GM13977 (cell line): ENCODE data around the gene PDK2.

Experiments used
- DNase-seq: peaks from one replicate; pipeline ENCODE4 v3.0.0; 2012; ENCODE audit warnings: low spot score
- CTCF ChIP-seq: IDR thresholded peaks from 2 replicates; pipeline ENCODE4 v1.5.1; 2012; ENCODE audit warnings: mild to moderate bottlenecking, control low read depth; ENCODE audit not compliant: insufficient read depth; ENCODE audit errors: extremely low read depth, missing control alignments
- in situ Hi-C: fragments of 300-500 bp; cut with MboI; formaldehyde crosslinking; loops from one replicate; pipeline ENCODE4 v1.12.0; 2022; ENCODE audit warnings: low sequenced_read_pairs, low pct_unique_long_range_greater_than_20kb, mixed read lengths, inconsistent platforms; ENCODE audit not compliant: unreplicated experiment

Gene PDK2

GRCh38 chr17:50094753-50095619 lies at the start of gene PDK2:
PDK2 (plus strand) TSS chr17:50095351; CDS start chr17:50095436, 85 bp downstream.
- in situ Hi-C loops, result loop anchor here (5.0 kb wide), 1 partner anchor 68 kb away; no protein-coding TSS in a partner anchor
- DNase-seq, result peak; percentile 99
- no peak for TF ChIP-seq CTCF

DNA sequence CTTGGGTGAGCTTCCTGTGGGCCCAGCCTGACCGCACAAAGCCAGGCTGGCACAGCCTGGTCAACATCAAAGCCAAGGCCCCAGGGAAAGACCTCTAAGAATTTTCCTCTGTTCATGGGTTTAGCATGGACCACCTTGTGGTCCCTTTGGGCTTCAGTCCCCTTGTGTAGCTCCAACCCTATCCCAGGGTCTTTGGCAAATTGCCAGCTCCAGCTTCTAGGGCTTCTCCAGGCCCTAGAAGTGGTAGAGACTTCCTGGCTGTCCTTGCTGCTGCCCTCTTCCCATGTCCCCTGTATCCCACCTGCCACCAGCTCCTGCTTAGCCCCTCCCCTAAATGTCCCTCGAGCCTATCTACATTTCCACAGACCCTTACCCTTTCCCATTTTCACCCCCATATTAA lies 49.0 kb upstream of the PDK2 start:
- DNase-seq, result no peak

DNA sequence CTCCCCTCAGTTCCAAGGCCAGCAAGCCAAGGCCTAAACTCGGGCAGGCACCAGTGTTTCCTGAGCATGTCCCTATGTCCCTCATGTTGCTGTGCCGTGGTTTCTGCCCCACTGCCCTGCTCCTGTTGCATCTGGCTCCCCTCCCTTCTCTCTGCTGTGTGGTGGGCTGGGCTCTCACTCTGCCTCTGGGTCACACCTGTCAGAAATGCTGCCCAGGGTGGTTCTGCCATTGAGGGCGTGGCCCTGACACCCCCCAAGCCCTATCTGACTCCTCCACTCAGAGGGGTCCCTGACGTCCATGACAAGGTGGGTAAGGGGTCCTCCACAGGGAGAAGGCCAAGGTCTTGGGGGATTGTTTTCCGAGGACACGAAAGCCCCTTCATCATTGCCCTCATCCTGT lies 48.5 kb upstream of the PDK2 start:
- TF ChIP-seq CTCF, result no peak
- no peak for DNase-seq
- in situ Hi-C loops, result no loop called here

More for the DNA sequence above, 49.0 kb upstream of the PDK2 start:
- in situ Hi-C loops, result no loop called here
- TF ChIP-seq CTCF, result no peak

DNA sequence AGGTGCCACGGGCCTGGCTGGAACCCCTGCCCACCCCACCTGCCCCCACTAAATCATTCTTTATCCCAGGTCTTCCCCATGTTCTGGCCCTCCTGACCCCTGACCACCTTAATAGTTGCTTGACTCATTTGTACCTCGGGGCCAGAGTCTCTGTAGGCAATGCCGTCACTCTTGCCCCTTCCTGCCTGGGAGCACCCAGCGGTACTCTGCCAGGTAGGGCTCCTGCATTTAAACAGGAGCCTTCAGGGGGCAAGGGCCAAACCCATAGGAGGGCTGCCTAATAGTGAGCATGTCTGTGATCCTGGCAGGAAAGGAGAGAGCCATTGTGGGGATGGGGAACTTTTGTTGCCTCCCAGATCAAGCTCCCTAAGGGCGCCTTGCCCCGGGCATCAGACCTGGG lies 48.1 kb upstream of the PDK2 start:
- TF ChIP-seq CTCF, result no peak
- no peak for DNase-seq
- in situ Hi-C loops, result no loop called here

DNA sequence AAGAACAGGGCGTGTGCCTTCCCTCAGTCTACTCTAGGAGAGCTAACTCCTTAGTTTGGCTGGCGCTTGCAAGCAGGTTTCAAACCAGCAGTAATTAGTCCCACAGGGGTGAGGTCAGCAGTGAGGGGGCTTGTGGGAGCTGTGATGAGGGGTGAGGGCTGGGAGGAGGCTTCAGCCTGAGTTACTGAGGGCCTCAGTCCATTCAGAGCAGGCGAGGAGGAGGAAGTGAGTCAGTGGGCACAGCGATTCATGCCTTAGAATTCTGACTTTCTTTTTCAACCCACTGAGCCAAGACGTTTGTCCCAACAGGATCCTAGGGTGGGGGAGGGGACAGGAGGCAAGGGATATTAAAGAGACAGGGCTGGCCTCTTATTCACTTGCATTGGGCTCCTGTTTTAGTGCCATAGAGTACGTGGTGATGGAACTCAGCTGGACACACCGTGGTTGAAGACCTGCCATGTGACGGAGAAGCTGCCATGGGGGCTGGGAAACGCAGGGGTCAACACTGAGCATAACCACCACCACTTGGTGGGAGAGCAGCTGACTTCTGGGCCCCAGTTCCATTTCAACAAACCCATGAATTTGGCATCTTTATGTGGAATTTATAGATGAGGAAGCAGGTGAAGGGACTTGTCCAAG lies 47.5 kb upstream of the PDK2 start:
- TF ChIP-seq CTCF, result no peak
- in situ Hi-C loops, result no loop called here
- no peak for DNase-seq

DNA sequence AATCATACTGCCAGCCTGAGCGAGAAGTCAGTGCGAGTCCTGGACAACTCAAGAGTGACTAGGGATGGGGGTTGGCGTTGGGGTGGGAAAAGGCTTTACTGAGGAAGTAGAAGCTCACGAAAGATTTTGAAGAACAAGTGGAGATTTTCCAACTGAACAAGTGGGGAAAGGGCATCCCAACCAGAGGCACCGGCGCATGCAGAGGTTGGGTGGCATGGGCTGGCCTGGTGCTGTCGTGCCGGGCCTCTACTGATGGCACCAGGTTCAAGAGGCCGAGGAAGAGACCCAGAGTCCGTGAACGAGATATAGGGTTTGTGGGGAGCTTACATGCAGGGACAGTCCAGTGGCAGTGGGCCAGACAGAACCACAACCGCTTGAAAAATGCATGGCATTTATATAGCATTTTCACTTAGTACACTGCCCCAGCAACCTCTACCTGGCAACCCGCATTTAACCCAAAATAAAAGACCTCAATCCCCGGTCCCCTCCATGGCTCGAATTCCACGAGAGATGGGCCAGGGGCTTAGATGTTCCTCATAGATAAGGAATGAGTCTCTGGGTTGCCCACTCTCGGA lies 46.9 kb upstream of the PDK2 start:
- TF ChIP-seq CTCF, result no peak
- DNase-seq, result no peak
- in situ Hi-C loops, result no loop called here
